Stimulated activated naive CD8-positive, alpha-beta T cell treated with anti-CD3 and anti-CD28 coated beads, Interleukin-15, Interleukin-2, amounts not matched to agents 100 ng/mL and 50 ng/mL, for 24 hours (primary cell): Measurements from ENCODE around the gene PLOD3.
A peak's percentile ranks its signal among the peaks of the same experiment; 100 is the strongest.

Source experiments
- H3K27ac Mint-ChIP-seq: one replicate; pipeline ENCODE4 v1.8.0; 2021; ENCODE audit warnings: mild to moderate bottlenecking, mixed read lengths
- H3K27me3 Mint-ChIP-seq: one replicate; pipeline ENCODE4 v1.8.0; 2021; ENCODE audit warnings: mixed read lengths
- H3K36me3 Mint-ChIP-seq: one replicate; pipeline ENCODE4 v1.8.0; 2021; ENCODE audit warnings: low read depth, mixed read lengths
- H3K4me1 Mint-ChIP-seq: one replicate; pipeline ENCODE4 v1.8.0; 2021; ENCODE audit warnings: low read depth, mixed read lengths
- H3K4me3 Mint-ChIP-seq: one replicate; pipeline ENCODE4 v1.8.0; 2021; ENCODE audit warnings: mild to moderate bottlenecking, mixed read lengths
- H3K9me3 Mint-ChIP-seq: one replicate; pipeline ENCODE4 v1.8.0; 2021; ENCODE audit warnings: mixed read lengths

The PLOD3 gene

DNA sequence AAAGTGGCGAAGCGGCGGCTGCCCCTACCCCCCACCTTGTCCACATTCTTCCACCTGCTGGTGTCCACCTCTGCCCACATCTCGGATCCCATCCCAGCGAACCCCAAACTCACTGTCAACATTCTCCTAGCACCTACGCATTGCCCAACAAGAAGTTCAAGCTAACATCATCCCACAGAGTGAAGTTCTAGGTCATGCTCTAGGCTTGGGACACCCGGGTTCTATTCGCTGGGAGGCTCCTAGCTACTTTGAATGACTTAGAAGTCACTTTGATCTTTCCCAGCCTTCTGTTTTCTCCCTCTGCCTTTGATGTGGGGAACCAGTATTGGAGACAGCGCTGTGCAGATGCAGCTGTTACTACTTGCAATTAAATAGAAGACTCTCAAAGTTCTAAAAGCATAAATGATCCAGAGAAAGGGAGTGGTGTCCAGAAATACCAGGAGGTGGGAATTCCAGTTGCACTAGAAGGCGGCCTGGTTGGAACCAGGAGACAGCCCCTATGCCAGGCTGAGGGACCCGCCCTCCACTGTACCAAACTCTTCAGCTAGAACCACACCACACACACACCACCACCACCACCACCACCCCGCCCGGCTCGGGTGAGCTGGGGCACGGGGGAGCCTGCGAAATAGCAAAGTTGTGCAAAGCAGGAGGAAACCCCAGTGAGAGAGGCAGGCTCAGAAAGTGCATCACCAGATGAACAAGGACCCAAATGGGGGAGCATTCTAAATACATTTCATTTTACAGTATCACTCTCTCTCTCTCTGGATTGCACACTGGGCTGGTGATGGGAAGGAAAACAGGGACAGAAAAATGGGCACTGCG is 46.6 kb downstream of the PLOD3 start:
- no peaks in the 10 kb centered on the region for H3K36me3 Mint-ChIP-seq
- H3K27me3 Mint-ChIP-seq: peaks cover 84% of the 10 kb centered on the region
- peaks cover 69% of the 10 kb centered on the region for H3K4me1 Mint-ChIP-seq
- H3K4me3 Mint-ChIP-seq: no peak overlapping the region
- H3K27ac Mint-ChIP-seq: no peak overlapping the region
- H3K9me3 Mint-ChIP-seq: no peaks in the 10 kb centered on the region

DNA sequence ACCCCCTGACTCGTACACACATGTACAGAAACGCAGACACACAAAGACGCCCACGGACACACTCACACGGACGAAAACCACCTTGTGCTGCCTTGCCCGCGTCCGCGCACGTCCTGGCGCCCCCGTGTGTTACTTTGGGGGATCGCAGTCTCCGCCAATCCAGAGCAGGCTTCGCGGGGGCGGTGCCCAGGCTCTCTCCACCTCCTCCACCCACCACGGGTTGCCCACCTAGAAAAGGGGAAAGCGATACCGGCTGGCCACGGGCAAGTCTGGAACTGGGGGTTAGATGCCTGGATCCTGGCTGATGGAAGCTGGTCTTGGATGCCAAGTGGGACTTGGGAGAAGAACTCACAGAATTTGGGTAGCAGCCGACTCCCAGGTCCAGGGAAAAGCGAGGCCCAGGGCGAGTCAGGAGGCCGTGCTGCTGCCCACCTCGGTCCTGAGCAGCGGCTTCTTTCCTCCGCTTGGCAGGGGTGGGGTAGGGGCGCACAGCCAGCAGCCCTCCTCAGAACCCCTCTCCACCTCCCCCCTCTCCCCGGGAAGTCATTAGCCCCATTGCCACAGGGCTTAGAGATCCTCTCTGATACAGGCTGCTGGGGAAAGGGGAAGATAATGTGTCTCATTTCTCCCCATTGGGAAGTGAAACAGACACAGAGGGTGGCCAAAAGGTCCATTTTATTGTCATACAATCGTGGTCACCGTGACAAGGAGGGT is 47.4 kb downstream of the PLOD3 start:
- Mint-ChIP-seq H3K27me3 (peaks cover 83% of the 10 kb centered on the region), H3K4me3 (peak overlapping the region; percentile 27), H3K9me3 (no peaks in the 10 kb centered on the region), H3K36me3 (no peaks in the 10 kb centered on the region), H3K27ac (no peak overlapping the region), H3K4me1 (peaks cover 76% of the 10 kb centered on the region)

DNA sequence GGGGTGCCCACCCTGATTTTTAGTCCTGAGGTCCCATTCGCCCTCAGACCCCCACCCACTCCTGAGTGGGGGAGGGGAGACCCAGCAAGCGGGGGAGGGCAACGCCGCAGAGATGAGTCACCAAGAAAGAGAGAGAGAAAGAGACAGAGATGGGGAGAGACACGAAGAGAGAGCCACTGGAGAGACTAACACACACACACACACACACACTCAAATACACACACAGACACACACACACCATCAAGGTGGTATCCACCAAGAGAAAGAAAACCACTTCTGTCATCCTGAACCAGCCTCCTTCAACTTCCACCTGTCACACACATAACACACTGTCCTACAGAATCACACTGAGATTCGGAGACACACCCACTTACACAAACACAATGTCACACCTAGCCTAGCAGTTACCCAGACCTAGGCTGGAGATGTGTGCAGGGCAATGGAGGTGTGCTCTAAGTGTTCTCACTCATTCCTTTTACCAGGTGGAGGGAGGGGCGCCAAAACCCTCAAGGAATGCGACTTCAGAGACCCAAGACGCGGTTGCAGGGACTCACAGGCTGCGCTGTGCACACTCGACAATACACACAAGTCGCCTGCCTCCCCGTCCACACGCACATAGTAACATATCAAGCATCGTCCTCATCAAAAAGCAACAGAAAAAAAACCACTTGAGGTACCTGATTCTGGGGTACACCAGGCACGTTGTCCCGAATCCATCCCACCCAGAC is 48.1 kb downstream of the PLOD3 start:
- no peaks in the 10 kb centered on the region for H3K36me3 Mint-ChIP-seq
- peak overlapping the region; percentile 27 for H3K4me3 Mint-ChIP-seq
- H3K27me3 Mint-ChIP-seq: peaks cover 80% of the 10 kb centered on the region
- peaks cover 78% of the 10 kb centered on the region for H3K4me1 Mint-ChIP-seq
- H3K27ac Mint-ChIP-seq: no peak overlapping the region
- H3K9me3 Mint-ChIP-seq: no peaks in the 10 kb centered on the region

DNA sequence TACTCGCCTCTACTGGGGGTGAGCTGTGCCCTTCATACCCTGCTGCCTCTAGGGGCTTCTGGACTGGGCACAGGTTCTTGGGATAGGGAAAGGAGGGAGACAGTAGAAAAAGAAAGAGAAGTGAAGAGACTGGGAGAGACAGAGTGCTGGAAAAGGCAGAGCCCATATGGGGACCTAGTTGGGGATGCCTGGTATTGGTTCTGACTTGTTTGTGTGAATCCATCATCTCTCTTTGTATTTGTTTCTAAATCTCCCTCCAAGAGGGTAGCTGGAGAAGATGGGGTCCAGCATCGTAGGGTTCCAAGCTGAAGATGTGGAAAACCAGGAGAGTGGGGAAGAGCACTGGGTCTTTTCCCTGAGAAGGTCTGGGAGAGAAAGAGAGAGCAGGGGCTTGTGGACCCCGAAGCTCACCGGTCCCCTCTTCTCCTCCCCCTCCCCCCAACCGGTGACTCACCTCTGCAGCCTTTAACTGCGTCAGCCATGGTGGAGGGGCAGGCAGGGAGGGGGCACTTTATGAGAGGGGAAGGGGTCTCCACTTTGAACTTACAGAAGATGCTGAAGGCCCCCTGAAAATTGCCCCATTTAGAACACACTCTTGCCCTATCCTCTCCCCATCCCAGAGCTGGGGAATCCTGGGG is 48.9 kb downstream of the PLOD3 start:
- Mint-ChIP-seq H3K9me3 (no peaks in the 10 kb centered on the region), H3K4me1 (peaks cover 71% of the 10 kb centered on the region), H3K36me3 (no peaks in the 10 kb centered on the region), H3K27me3 (peaks cover 74% of the 10 kb centered on the region), H3K4me3 (peak overlapping the region; percentile 6), H3K27ac (no peak overlapping the region)

DNA sequence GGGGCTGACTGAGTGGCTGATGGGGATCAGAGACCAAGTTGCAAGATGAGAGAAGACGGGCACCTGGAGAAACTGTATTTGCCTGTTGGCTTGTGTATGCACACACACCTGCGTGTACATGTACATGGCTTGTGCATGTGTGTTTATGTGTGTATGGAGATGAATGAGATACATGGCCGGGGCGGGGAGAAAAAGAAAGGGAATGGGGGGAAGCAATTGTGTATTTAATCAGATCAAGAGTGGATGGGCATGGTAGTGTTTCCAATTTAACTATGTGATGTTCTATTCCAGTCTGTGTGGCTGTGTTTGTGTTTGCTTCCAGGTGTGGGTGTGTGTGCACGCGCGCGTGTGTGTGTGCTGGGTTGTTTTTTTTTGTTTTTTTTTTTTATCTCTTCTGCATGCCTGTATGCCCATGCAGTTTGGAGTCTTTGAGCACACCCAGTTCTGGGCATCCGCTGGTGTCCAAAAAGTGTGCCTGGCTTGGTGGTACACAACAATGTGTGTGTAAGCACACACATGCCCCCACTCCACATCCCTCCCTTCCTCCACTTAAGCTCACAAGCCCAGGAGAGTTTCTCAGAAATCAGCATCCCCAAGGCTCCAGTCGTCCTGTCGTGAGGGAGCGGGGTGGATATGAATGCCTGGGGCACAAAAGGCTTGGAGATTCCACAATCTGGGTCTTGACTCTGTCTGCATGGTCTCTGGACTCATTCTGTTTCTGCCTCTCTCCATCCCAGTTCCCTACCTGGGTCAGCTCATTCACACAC is 49.6 kb downstream of the PLOD3 start:
- Mint-ChIP-seq H3K4me3 (no peak overlapping the region), H3K9me3 (no peaks in the 10 kb centered on the region), H3K27ac (no peak overlapping the region), H3K4me1 (peaks cover 68% of the 10 kb centered on the region), H3K27me3 (peaks cover 70% of the 10 kb centered on the region), H3K36me3 (no peaks in the 10 kb centered on the region)

DNA sequence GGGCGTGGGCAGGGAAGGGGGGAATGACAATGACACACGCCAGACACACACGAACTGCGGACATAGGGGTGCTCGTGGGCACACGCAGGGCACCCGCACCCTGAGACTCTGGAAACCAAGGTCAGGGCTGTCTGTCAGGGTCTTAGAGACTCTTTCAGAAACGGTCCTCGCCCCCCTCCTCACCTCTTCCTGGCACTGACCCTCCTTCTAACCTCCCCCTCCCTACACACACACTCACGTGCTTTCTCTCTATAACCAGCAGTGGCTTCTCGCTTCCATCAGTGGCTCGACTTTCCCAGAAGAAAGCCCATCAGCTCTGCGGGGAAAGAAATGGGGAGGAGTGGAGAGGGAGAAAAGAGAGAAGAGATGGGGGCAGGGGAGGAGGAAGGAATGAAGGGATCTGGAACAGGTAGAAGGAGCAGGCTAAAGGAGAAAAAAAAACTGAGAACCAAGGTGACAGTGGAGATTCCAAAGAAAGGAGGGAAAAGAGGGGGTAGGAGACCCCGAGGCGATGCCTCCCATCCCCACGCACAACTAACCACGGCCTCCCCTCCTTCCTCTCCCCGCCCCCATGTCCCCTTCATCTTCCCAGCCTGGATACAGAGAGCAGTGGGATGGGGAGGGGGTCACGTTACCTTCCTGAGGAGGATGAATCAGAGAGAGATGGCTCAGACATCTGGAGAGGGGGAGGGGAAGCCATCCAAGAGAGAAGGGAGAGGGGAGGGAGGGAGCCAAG is 50.3 kb downstream of the PLOD3 start:
- Mint-ChIP-seq H3K9me3 (no peaks in the 10 kb centered on the region), H3K27ac (no peak overlapping the region), H3K36me3 (no peaks in the 10 kb centered on the region), H3K4me3 (no peak overlapping the region), H3K4me1 (peaks cover 69% of the 10 kb centered on the region), H3K27me3 (peaks cover 71% of the 10 kb centered on the region)

- Mint-ChIP-seq H3K4me3 (no peak overlapping the region), H3K9me3 (no peaks in the 10 kb centered on the region), H3K27ac (no peak overlapping the region), H3K4me1 (peaks cover 64% of the 10 kb centered on the region), H3K36me3 (no peaks in the 10 kb centered on the region), H3K27me3 (peaks cover 67% of the 10 kb centered on the region)
Measured at GRCh38 chr7:101166648-101166908, 50.8 kb downstream of the PLOD3 start.

DNA sequence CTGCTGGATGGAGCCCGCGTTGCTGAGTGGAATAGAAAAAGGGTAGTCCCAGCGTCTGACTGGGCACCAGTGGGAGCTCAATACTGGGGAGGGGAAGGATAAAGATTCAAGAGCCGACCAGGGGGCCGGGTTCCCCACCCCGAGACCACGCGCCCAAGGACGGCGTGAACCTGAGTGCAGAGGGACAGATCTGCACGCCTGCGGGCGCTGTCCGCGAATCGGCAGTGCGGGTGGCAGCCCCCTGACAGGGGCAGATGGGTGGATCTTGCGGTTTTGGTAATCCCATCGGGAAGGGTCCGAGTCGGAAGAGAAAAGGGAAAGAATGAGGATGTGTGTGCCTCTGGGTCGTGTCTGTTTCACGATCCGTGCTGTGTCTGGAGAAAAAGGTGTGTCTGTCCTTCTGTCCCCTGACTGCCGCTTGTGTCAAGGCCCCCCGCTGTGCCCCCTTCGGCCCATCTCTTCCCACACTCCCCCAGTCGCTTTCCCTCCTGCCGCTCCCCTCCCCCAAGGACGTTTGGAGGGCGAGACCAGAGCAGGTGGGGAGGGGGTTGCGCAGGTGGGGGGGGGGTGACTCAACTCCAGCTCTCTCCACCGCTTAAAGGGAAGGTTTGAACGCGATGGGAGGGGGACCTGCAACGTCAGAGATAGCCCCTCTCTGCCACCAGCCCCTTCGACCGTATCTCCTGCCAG is 51.3 kb downstream of the PLOD3 start:
- peak overlapping the region; percentile 71 for H3K4me3 Mint-ChIP-seq
- no peaks in the 10 kb centered on the region for H3K36me3 Mint-ChIP-seq
- no peak overlapping the region for H3K27ac Mint-ChIP-seq
- H3K4me1 Mint-ChIP-seq: peaks cover 60% of the 10 kb centered on the region
- peaks cover 67% of the 10 kb centered on the region for H3K27me3 Mint-ChIP-seq
- H3K9me3 Mint-ChIP-seq: no peaks in the 10 kb centered on the region

DNA sequence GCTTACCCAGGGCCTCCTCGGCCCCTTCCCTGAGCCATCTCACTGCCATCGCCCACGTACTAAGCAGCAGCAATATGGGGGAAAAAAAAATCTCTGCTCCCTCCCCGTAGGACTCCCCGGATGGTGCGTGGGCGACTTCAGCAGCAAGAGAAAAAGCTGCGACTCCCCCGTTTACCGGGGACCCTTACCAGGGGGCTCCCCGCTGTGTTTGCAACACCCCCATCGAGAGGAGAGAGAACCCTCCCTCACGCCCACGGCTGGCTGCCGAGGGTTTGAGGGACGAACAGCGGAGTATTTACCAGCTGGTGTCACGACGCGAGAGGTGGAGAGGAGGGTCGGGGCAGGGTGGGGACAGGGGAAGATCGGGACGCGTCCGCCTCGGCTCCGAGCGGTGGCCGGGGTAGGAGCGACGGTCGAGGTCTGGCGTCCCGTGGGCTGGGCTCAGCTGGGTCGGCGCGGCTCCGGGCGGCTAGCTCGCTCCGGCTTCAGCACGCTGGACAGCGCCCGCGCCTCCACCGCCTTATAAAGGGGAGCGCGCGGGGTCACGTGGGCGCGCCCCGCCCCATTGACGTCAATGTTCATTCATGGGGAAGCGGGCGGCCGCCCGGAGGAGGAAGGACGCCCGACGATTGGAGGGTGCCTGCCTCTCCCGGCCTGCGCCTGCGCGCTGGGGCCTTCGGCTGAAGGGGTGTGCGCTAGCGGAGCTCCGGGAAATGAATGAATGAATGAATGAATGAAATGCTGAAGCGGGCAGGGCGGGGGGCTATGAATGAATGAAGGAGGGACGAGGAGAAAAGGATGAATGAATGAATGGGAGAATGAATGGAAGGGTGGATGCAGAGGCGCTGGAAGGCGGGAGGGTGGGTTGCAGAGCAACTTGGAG is 52.1 kb downstream of the PLOD3 start, which contains the start of gene VGF:
Gene VGF, minus strand, starts transcription at position 495 of the 883 bp plus-strand sequence. CDS start 726 bp downstream, outside the sequence.
- Mint-ChIP-seq H3K36me3 (peaks cover 2% of the 10 kb centered on the region), H3K9me3 (no peaks in the 10 kb centered on the region), H3K27me3 (peaks cover 59% of the 10 kb centered on the region), H3K4me3 (peak within 1 kb of the TSS; percentile 71), H3K4me1 (peaks cover 52% of the 10 kb centered on the region), H3K27ac (peak within 1 kb of the TSS; percentile 64)

DNA sequence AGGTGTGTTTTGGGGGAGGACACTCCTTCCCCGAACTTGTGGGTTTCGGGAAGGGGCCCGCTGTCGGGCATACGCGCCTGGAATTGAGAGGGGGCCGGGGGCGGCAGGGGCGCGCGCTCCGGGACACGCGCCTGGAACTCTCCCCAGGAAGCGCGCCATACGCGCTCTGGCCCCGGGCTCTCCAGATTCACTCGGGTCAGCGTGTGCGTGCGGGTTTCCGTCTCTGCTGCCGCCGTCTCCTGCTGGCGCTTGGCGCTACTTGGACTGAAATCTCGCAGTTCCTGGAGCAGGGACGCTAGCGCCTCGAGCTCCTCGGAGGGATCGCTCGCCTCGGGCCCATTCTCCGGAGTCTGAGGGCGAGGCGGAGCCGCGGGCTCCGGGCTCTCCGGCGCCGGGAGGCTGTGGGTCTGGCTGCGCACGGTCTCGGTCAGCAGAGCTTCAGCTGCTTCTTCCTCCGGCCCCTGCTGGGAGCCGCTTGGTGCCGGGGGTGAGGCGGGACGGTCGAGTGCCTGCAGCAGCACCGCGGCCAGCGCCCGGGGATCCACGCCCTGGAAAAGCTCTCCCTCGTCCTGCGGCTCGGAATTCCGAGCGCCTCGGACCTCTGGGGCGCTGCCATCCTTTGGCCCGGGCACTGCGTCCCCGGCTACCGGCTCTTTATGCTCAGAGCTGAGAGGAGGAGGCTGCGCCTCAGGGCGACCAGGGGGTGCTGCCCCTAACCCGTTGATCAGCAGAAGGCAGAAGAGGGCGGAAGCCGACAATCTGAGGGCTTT is 53.1 kb downstream of the PLOD3 start:
- H3K4me1 Mint-ChIP-seq: peaks cover 44% of the 10 kb centered on the region
- peak overlapping the region; percentile 37 for H3K4me3 Mint-ChIP-seq
- peaks cover 6% of the 10 kb centered on the region for H3K36me3 Mint-ChIP-seq
- no peak overlapping the region for H3K27ac Mint-ChIP-seq
- no peaks in the 10 kb centered on the region for H3K9me3 Mint-ChIP-seq
- peaks cover 50% of the 10 kb centered on the region for H3K27me3 Mint-ChIP-seq

- Mint-ChIP-seq H3K36me3 (peaks cover 6% of the 10 kb centered on the region), H3K27me3 (peaks cover 44% of the 10 kb centered on the region), H3K27ac (no peak overlapping the region), H3K9me3 (no peaks in the 10 kb centered on the region), H3K4me1 (peaks cover 36% of the 10 kb centered on the region), H3K4me3 (peak overlapping the region; percentile 54)
Measured at GRCh38 chr7:101163279-101164070, 53.9 kb downstream of the PLOD3 start.
